A549 (cell line): Measurements from ENCODE around the gene ARHGAP11A. TPM values are rescaled to one million over a fixed set of nuclear protein-coding genes. Genes with fewer than 3 reads are reported as not detected.

ENCODE experiments used
- ATAC-seq, 2 experiments: fragments of 200-7000 bp in 1 of 2; fragments of >200 bp in 1 of 2; cut with Nextera tagmentation in 1 of 2; cut with Tn5 transposase in 1 of 2; 3 replicates each; pipeline versions ENCODE4 v1.8.0 to v1.9.1; 2018 to 2020; ENCODE audit warnings: mild to moderate bottlenecking in 1 of 2, moderate library complexity in 1 of 2
- CTCF ChIA-PET: fragments of 300-600 bp; sonication (Branson Sonifier 250); formaldehyde crosslinking; extraction: SDS; loops from one replicate; lab custom pipeline; 2021; ENCODE audit warnings: antibody characterized with exemption, inconsistent platforms; lab: Yijun Ruan, JAX
- POLR2A ChIA-PET: fragments of 350-600 bp; formaldehyde crosslinking; extraction: SDS; loops from one replicate; lab custom pipeline; 2021; ENCODE audit warnings: antibody characterized with exemption, inconsistent platforms; lab: Yijun Ruan, JAX
- DNase-seq, 2 experiments: peaks; one replicate each; pipeline versions ENCODE4 v3.0.0 to v3.0.0-alpha.2; 2011 to 2016; ENCODE audit warnings: low read depth in 1 of 2, low spot score in 1 of 2
- FAIRE-seq: peaks from 2 replicates; lab custom pipeline; 2011; peaks lifted over from hg19 to GRCh38; lab: Jason Lieb, UNC
- H3K27ac ChIP-seq, 2 experiments: fragments of >200 bp; sonication (Bioruptor Twin); formaldehyde crosslinking; 3 replicates each; pipeline ENCODE4 v1.5.1; 2016 to 2017
- H3K4me1 ChIP-seq: fragments of >200 bp; sonication (Bioruptor Twin); formaldehyde crosslinking; 3 replicates; pipeline ENCODE4 v1.6.1; 2016
- H3K4me2 ChIP-seq: fragments of >200 bp; sonication (Bioruptor Twin); formaldehyde crosslinking; 3 replicates; pipeline ENCODE4 v1.6.1; 2016
- H3K4me3 ChIP-seq: fragments of >200 bp; sonication (Bioruptor Twin); formaldehyde crosslinking; 3 replicates; pipeline ENCODE4 v1.5.1; 2016
- H3K9me3 ChIP-seq: fragments of >200 bp; sonication (Bioruptor Twin); formaldehyde crosslinking; 3 replicates; pipeline ENCODE4 v1.6.1; 2016
- CEBPB ChIP-seq, 2 experiments: fragments of >200 bp in 1 of 2; sonication (Bioruptor Twin) in 1 of 2; formaldehyde crosslinking in 1 of 2; IDR thresholded peaks; 2 replicates each; pipeline ENCODE4 v1.6.1; 2012 to 2016
- CHD4 ChIP-seq: fragments of 200-600 bp; sonication (generic); IDR thresholded peaks from 2 replicates; pipeline ENCODE4 v1.6.1; 2016; ENCODE audit warnings: antibody characterized with exemption, mild to moderate bottlenecking, borderline replicate concordance
- CTCF ChIP-seq: fragments of >200 bp; sonication (Bioruptor Twin); formaldehyde crosslinking; IDR thresholded peaks from 3 replicates; pipeline ENCODE4 v1.5.1; 2016
- FOSL2 ChIP-seq, 2 experiments: fragments of 450-650 bp in 1 of 2; fragments of >200 bp in 1 of 2; sonication (Bioruptor Twin) in 1 of 2; formaldehyde crosslinking; IDR thresholded peaks; 2 replicates each; pipeline versions ENCODE4 v1.5.0 to v1.6.1; 2016 to 2020; ENCODE audit warnings: mild to moderate bottlenecking in 1 of 2, moderate library complexity in 1 of 2
- FOXS1 ChIP-seq: fragments of 250-450 bp; sonication (Bioruptor Pico); IDR thresholded peaks from 2 replicates; pipeline ENCODE4 v1.5.0; 2020; ENCODE audit warnings: mild to moderate bottlenecking, moderate library complexity
- GATA3 ChIP-seq: IDR thresholded peaks from 2 replicates; pipeline ENCODE4 v1.6.1; 2012; ENCODE audit warnings: borderline replicate concordance
- HES2 ChIP-seq: fragments of >200 bp; sonication (Bioruptor Twin); formaldehyde crosslinking; IDR thresholded peaks from 2 replicates; pipeline ENCODE4 v1.6.1; 2016
- HOXA7 ChIP-seq: fragments of 250-450 bp; sonication (Bioruptor Pico); IDR thresholded peaks from 2 replicates; pipeline ENCODE4 v1.5.0; 2020; ENCODE audit warnings: mild to moderate bottlenecking, moderate library complexity
- HOXB13 ChIP-seq: fragments of 250-450 bp; sonication (Bioruptor Pico); IDR thresholded peaks from 2 replicates; pipeline ENCODE4 v1.5.0; 2020; ENCODE audit warnings: low read depth, mild to moderate bottlenecking, moderate library complexity
- MAFK ChIP-seq: fragments of 450-650 bp; IDR thresholded peaks from 2 replicates; pipeline ENCODE4 v1.6.1; 2014; ENCODE audit not compliant: partially characterized antibody
- MAX ChIP-seq: IDR thresholded peaks from 2 replicates; pipeline ENCODE4 v1.6.1; 2012
- MYC ChIP-seq: IDR thresholded peaks from 2 replicates; pipeline ENCODE4 v1.6.1; 2012; ENCODE audit warnings: mild to moderate bottlenecking, inconsistent platforms, low read length, improper control_type of control experiment, borderline replicate concordance
- PBX3 ChIP-seq: IDR thresholded peaks from 2 replicates; pipeline ENCODE4 v1.6.1; 2012
- RAD21 ChIP-seq, 2 experiments: fragments of >200 bp in 1 of 2; sonication (Bioruptor Twin) in 1 of 2; formaldehyde crosslinking in 1 of 2; IDR thresholded peaks in 1 of 2; conservative IDR thresholded peaks in 1 of 2; 2 replicates in 1 of 2; 3 replicates in 1 of 2; pipeline ENCODE4 v1.6.1; 2012 to 2018; ENCODE audit warnings: inconsistent platforms in 1 of 2
- SMC3 ChIP-seq: fragments of >200 bp; sonication (Bioruptor Twin); formaldehyde crosslinking; IDR thresholded peaks from 3 replicates; pipeline ENCODE4 v1.6.1; 2018; ENCODE audit warnings: inconsistent platforms
- USF2 ChIP-seq: fragments of 450-650 bp; IDR thresholded peaks from 2 replicates; pipeline ENCODE4 v1.6.1; 2014; ENCODE audit warnings: antibody characterized with exemption
- ZFP36 ChIP-seq: fragments of 450-650 bp; IDR thresholded peaks from 2 replicates; pipeline ENCODE4 v1.6.1; 2014; ENCODE audit warnings: borderline replicate concordance; ENCODE audit not compliant: partially characterized antibody
- ZSCAN20 ChIP-seq: fragments of 250-450 bp; sonication (Bioruptor Pico); IDR thresholded peaks from 2 replicates; pipeline ENCODE4 v1.8.0; 2022; ENCODE audit warnings: mild to moderate bottlenecking, moderate library complexity
- WGBS: methylation state at CpG from one replicate; pipeline ENCODE4 v1.1.6; 2017; ENCODE audit errors: missing lambda C conversion rate; 5-methylcytosine and 5-hydroxymethylcytosine counted together
- polyA plus RNA-seq, 4 experiments: library from polyadenylated mRNA; depleted of rRNA in 3 of 4; stranded (reverse); fragments of >200 nt; fragmentation: RNase III in 1 of 4; extraction: RNeasy Plus Mini Kit Qiagen cat#74134 plus additional on column Dnase treatment in 1 of 4; gene quantifications; 2 replicates in 3 of 4; 3 replicates in 1 of 4; pipeline ENCODE4 v1.2.3, GENCODE V29; 2011 to 2017
- TF ChIP-seq, protein P1 (sequence below): fragments of 250-450 bp; sonication (Bioruptor Pico); IDR thresholded peaks from 2 replicates; pipeline ENCODE4 v1.5.0; 2021; ENCODE audit warnings: mild to moderate bottlenecking, moderate library complexity, borderline replicate concordance
- TF ChIP-seq, protein P2 (sequence below): fragments of >200 bp; sonication (Bioruptor Twin); formaldehyde crosslinking; IDR thresholded peaks from 3 replicates; pipeline ENCODE4 v1.6.1; 2016

ARHGAP11A gene
- polyA plus RNA-seq, 2 of the 4 experiments (the other 2 are of a cell fraction) = 39.3 to 121 TPM

GRCh38 chr15:32657941-32658340 is 42.6 kb downstream of the ARHGAP11A start:
- DNase-seq (no peak), FAIRE-seq (no peak), ATAC-seq (no peak)
- no peak overlapping the region for H3K4me2 ChIP-seq
- H3K9me3 ChIP-seq = no peaks in the 10 kb centered on the region
- H3K4me1 ChIP-seq = peaks cover 24% of the 10 kb centered on the region
- no peak overlapping the region for H3K4me3 ChIP-seq
- ChIA-PET POLR2A (no interaction called here), CTCF (interaction anchor here (0.7 to 16.6 kb wide), 20 partner anchors 8 to 475 kb away, joined by 3 to 374 read pairs (median 5); partner anchors contain the start of gene SCG5)
- 91% methylated on average over 2 of the region's 2 CpGs for WGBS
- H3K27ac ChIP-seq = no peak overlapping the region
- TF ChIP-seq HOXA7 (CRISPR knock-in tag) (no peak), MYC (no peak), CEBPB (IDR thresholded peaks at IDR 0.05) (no peak), FOXS1 (no peak), GATA3 (no peak), ZFP36 (no peak), CHD4 (no peak), USF2 (no peak), ZSCAN20 (CRISPR knock-in tag) (no peak), HOXB13 (no peak)
- TF ChIP-seq, protein P1, sequence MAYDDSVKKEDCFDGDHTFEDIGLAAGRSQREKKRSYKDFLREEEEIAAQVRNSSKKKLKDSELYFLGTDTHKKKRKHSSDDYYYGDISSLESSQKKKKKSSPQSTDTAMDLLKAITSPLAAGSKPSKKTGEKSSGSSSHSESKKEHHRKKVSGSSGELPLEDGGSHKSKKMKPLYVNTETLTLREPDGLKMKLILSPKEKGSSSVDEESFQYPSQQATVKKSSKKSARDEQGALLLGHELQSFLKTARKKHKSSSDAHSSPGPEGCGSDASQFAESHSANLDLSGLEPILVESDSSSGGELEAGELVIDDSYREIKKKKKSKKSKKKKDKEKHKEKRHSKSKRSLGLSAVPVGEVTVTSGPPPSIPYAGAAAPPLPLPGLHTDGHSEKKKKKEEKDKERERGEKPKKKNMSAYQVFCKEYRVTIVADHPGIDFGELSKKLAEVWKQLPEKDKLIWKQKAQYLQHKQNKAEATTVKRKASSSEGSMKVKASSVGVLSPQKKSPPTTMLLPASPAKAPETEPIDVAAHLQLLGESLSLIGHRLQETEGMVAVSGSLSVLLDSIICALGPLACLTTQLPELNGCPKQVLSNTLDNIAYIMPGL (CRISPR knock-in tag) = no peak

GRCh38 chr15:32659340-32660155 is 44.2 kb downstream of the ARHGAP11A start:
- Histone ChIP-seq H3K4me1 (peaks cover 24% of the 10 kb centered on the region), H3K4me3 (no peak overlapping the region), H3K27ac (peak overlapping the region; percentile 35 to 68; a peak in 4 of 6 replicates), H3K4me2 (peak overlapping the region; percentile 13; the same call in 1 of the 3 replicates)
- FAIRE-seq (no peak), ATAC-seq (peak; percentile 67 to 82)
- POLR2A ChIA-PET = no interaction called here
- TF ChIP-seq, protein P2, sequence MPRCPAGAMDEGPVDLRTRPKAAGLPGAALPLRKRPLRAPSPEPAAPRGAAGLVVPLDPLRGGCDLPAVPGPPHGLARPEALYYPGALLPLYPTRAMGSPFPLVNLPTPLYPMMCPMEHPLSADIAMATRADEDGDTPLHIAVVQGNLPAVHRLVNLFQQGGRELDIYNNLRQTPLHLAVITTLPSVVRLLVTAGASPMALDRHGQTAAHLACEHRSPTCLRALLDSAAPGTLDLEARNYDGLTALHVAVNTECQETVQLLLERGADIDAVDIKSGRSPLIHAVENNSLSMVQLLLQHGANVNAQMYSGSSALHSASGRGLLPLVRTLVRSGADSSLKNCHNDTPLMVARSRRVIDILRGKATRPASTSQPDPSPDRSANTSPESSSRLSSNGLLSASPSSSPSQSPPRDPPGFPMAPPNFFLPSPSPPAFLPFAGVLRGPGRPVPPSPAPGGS = no peak
- peak; percentile 7 for TF ChIP-seq MAFK
- TF ChIP-seq CTCF = peak; percentile 34; the same call in 2 of the 3 replicates
- TF ChIP-seq PBX3 = 0 out of 2 replicates have a peak, but pooled peaks have one; percentile 7
- no peak for TF ChIP-seq HES2
- TF ChIP-seq SMC3 = peak; percentile 37; the same call in 1 of the 3 replicates
- 0 out of 2 replicates have a peak, but pooled peaks have one; percentile 21 for TF ChIP-seq MAX
- peak in 1 of 2 experiments; percentile 8; a peak in 2 of 5 replicates for TF ChIP-seq RAD21 (conservative IDR thresholded peaks at IDR 0.05 in 1 of 2, IDR thresholded peaks at IDR 0.05 in 1 of 2)
- TF ChIP-seq FOSL2 (IDR thresholded peaks at IDR 0.05) = no peak
- peak; percentile 38 for TF ChIP-seq FOSL2 (CRISPR knock-in tag; IDR thresholded peaks at IDR 0.05)
- TF ChIP-seq, all 56 proteins: peak for 7
- DNase-seq = peak; percentile 61 to 63
- H3K9me3 ChIP-seq = no peaks in the 10 kb centered on the region
- CTCF ChIA-PET = interaction anchor here (0.7 to 16.6 kb wide), 28 partner anchors 9 to 473 kb away, joined by 3 to 374 read pairs (median 5); no protein-coding TSS in a partner anchor
- WGBS = 29% methylated on average over 6 of the region's 6 CpGs
